Activated T-helper 2 cell treated with anti-CD3 and anti-CD28 coated beads, Interferon-gamma antibody, Interleukin-2, Interleukin-4, amounts not matched to agents 10 μg/mL and 5 μg/mL and 100 μg/mL, durations not matched to agents 14 hours and 24 hours and 36 hours (primary cell): Measurements from ENCODE around the gene B3GNT7. TPM values are rescaled to one million over a fixed set of nuclear protein-coding genes. Genes with fewer than 3 reads are reported as not detected.

Source experiments
- DNase-seq: peaks from one replicate; pipeline ENCODE4 v3.0.0; 2021; ENCODE audit warnings: low spot score
- H3K27ac Mint-ChIP-seq: one replicate; pipeline ENCODE4 v1.8.0; 2021; ENCODE audit warnings: mixed read lengths
- H3K27me3 Mint-ChIP-seq: one replicate; pipeline ENCODE4 v1.8.0; 2021; ENCODE audit warnings: low read depth, mixed read lengths
- H3K36me3 Mint-ChIP-seq: one replicate; pipeline ENCODE4 v1.8.0; 2021; ENCODE audit warnings: low read depth, mixed read lengths
- H3K4me1 Mint-ChIP-seq: one replicate; pipeline ENCODE4 v1.8.0; 2021; ENCODE audit warnings: low read depth, mixed read lengths
- H3K4me3 Mint-ChIP-seq: one replicate; pipeline ENCODE4 v1.8.0; 2021; ENCODE audit warnings: low read depth, mild to moderate bottlenecking, moderate library complexity, mixed read lengths
- H3K9me3 Mint-ChIP-seq: one replicate; pipeline ENCODE4 v1.8.0; 2021; ENCODE audit warnings: mixed read lengths
- intact Hi-C: fragments of 100-400 bp; cut with micrococcal nuclease; formaldehyde crosslinking; loops from one replicate; pipeline ENCODE4 v1.15.1; 2023
- total RNA-seq: library from RNA; stranded (reverse); gene quantifications from 2 replicates; pipeline ENCODE4 v1.2.3, GENCODE V29; 2022

B3GNT7 gene
- total RNA-seq, 1 donor from 2014 or later: 0.09 TPM

DNA sequence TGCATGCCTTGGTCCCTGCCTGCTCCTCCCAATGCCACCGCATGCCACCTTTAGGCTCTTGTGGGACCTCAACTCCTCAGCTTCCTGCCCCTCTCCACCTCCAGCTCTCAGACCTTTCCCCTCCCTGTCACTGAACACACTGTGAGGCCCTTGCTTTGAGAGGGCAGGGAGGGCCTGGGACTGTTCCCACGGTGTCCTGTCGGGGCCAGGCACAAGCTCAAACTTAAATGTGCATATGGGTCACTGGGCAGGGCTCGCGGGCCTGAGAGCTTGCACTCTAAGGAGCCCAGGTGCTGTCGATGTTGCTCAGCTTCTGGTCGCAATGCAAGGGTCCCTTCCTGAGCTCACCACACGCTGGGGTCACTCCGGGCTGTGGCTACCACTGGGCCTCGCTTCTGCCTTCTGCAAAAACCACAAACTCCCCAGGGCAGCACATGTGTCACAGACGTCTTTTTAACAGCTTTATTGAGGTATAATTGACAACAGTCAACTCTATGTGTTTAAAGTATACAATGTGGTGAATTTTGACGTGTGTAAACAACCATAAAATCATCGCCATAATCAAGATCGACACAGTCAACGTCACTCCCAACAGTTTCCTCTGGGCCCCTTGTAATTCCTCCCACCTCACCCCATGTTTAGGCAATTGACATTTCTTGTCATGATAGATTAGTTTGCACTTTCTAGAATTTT is 11.9 kb upstream of the B3GNT7 start:
- Mint-ChIP-seq H3K27ac (no peak overlapping the region), H3K36me3 (no peaks in the 10 kb centered on the region), H3K4me1 (no peaks in the 10 kb centered on the region), H3K9me3 (peaks cover 14% of the 10 kb centered on the region), H3K27me3 (peaks cover 2% of the 10 kb centered on the region), H3K4me3 (no peak overlapping the region)
- intact Hi-C loops: no loop called here
- DNase-seq: no peak

DNA sequence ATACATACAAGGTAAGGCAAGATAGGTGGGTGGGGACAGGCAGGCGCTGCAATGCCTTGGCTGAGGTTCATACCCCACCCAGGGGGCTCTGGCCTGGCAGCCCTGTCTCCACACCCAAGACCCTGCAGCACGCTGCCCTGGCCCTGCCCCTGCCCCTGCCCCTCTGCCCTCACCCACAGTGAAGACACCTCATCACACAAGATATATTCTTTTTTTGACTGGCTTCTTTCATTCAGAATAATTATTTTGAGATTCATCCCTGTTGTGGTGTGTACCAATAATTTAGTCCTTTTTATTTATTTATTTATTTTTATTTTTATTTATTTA is 11.4 kb upstream of the B3GNT7 start:
- Mint-ChIP-seq H3K36me3 (no peaks in the 10 kb centered on the region), H3K4me3 (no peak overlapping the region), H3K27ac (no peak overlapping the region), H3K27me3 (peaks cover 2% of the 10 kb centered on the region), H3K4me1 (no peaks in the 10 kb centered on the region), H3K9me3 (peaks cover 14% of the 10 kb centered on the region)
- intact Hi-C loops: no loop called here
- no peak for DNase-seq

DNA sequence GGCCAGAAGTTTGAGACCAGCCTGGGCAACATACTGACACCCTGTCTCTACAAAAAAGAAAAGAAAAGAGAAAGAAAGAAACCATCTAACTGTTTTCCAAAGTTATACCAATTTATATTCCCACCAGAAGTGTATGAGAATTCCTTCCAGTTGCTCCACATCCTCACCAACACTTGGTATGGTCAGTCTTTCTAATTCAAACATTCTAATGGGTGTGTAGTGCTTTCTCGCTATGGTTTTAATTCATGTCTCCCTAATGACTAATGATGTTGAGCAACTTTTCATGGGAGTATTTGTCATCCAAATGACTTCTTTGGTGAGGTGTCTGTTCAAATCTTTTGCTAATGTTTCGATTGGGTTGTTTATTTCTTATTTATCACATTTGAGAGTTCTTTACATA is 10.5 kb upstream of the B3GNT7 start:
- H3K4me1 Mint-ChIP-seq: no peaks in the 10 kb centered on the region
- intact Hi-C loops: no loop called here
- no peaks in the 10 kb centered on the region for H3K36me3 Mint-ChIP-seq
- H3K9me3 Mint-ChIP-seq: peaks cover 14% of the 10 kb centered on the region
- H3K27ac Mint-ChIP-seq: no peak overlapping the region
- H3K4me3 Mint-ChIP-seq: no peak overlapping the region
- no peak for DNase-seq
- peaks cover 2% of the 10 kb centered on the region for H3K27me3 Mint-ChIP-seq

DNA sequence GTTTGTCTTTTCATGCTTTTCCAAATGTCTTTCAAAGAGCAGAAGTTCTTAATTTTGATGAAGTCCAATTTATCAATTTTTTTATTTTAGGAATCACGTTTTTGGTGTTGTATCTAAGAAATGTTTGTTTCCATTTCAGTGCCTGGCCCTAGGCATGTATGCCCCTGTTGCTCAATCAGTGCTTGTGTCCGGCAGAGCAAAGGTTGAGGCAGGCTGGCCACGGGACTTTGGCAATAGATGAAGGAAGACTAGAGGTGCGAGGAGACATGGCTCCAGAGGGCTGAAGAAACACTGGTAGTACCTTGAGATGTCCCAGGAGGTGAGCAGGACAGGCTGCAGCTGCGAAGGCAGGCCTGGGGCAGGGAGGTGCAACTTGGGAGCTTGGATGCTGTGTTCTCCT is 10.1 kb upstream of the B3GNT7 start:
- Mint-ChIP-seq H3K4me3 (no peak overlapping the region), H3K27ac (no peak overlapping the region)

DNA sequence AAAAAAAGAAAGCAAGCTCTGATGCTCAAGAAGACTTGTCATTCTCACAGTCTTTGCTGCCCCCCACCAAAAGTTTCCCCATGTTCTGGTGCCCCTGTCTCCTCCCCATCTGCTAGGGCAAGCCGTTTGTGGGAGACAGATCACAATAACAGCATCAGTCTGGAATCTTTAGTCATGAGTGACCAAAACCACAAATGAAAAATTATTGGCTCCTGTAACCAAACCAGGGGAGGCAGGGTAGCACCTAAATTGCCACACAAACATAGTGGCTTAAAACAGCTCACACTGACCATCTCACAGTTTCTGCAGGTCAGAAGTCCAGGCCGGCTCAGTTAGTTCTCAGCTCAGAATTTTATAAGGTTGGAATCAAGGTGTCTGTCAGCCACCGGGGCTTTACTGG is 9.1 kb upstream of the B3GNT7 start:
- no peaks in the 10 kb centered on the region for H3K36me3 Mint-ChIP-seq
- no peak overlapping the region for H3K27ac Mint-ChIP-seq
- H3K4me3 Mint-ChIP-seq: no peak overlapping the region
- no peaks in the 10 kb centered on the region for H3K4me1 Mint-ChIP-seq
- peaks cover 2% of the 10 kb centered on the region for H3K27me3 Mint-ChIP-seq
- peaks cover 14% of the 10 kb centered on the region for H3K9me3 Mint-ChIP-seq
- intact Hi-C loops: no loop called here
- DNase-seq: no peak

More for the DNA sequence above, 10.1 kb upstream of the B3GNT7 start:
- intact Hi-C loops: no loop called here
- Mint-ChIP-seq H3K4me1 (no peaks in the 10 kb centered on the region), H3K27me3 (peaks cover 2% of the 10 kb centered on the region), H3K9me3 (peaks cover 14% of the 10 kb centered on the region), H3K36me3 (no peaks in the 10 kb centered on the region)
- DNase-seq: no peak

DNA sequence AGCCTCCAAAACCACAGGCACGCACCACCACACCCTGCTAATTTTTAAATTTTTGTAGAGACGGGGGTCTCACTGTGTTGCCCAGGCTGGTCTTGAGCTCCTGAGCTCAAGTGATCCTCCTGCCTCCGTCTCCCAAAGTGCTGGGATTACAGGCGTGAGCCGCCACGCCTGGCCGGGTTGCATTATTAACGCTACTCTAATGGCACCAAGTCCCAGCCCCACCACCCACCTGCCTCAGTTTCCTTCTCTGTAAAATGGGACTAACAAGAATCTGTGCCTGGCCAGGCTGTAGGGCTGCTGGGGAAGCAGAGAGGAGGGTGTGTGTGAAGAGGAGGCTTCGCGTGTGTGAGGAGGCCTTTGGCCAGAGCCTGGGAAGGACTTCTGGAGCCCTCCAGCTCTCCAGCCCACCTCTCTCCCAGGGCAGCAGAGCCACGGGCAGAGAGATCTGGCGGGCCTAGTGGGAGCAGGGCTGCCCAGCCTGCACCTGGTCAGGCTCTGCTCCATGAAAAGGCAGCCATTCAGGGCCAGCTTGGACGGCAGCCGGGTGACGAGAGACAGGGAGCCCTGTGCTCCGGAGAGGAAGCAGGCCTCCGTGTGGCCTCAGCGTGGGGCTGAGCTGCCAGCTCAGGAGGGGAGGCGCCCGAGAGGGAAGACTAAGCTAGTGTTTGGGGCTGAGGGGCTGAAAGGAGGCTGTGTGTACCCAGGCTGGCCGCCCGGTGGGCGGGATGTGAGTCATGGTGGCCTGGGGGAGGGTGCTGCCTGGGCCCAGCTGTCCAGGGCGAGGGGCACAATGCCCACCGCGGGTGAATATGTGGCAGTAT is 7.4 kb upstream of the B3GNT7 start:
- Mint-ChIP-seq H3K4me1 (peaks cover under 1% of the 10 kb centered on the region), H3K36me3 (no peaks in the 10 kb centered on the region), H3K4me3 (no peak overlapping the region), H3K9me3 (peaks cover 14% of the 10 kb centered on the region), H3K27me3 (peaks cover 2% of the 10 kb centered on the region), H3K27ac (no peak overlapping the region)
- intact Hi-C loops: no loop called here
- DNase-seq: no peak

DNA sequence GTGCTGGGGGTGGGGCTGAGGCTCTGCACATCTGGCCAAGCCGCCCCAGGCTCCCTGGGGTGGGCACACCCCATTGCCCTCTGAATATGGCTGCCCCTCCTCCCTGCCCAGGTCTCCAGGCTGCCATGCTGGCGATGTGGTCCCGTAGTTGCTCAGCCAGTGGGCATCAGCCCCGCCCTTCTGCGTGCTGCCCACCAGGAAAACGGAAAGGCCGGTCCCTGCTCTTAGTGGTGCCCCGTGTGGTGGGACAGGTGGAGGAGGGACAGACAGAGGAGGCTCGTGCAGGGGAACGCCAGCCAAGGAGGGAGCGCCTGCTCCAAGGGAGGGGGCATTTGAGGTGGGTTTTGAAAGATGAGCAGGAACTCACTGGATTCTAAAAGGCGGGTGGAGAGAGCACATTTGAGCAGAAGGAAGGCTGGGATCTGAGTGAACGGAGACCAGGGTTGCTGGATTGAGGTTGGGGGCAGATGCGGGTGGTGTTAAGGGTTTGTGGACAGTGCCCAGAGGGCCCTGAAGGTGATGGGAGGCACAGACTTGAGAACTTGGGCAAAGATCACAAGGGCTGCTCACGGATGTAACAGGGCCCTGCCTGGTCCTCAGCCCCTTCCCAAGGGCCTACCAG is 6.7 kb upstream of the B3GNT7 start:
- Mint-ChIP-seq H3K4me1 (peaks cover 8% of the 10 kb centered on the region), H3K27me3 (peaks cover 4% of the 10 kb centered on the region), H3K36me3 (no peaks in the 10 kb centered on the region), H3K27ac (no peak overlapping the region), H3K4me3 (no peak overlapping the region), H3K9me3 (peaks cover 14% of the 10 kb centered on the region)
- no peak for DNase-seq
- intact Hi-C loops: no loop called here

DNA sequence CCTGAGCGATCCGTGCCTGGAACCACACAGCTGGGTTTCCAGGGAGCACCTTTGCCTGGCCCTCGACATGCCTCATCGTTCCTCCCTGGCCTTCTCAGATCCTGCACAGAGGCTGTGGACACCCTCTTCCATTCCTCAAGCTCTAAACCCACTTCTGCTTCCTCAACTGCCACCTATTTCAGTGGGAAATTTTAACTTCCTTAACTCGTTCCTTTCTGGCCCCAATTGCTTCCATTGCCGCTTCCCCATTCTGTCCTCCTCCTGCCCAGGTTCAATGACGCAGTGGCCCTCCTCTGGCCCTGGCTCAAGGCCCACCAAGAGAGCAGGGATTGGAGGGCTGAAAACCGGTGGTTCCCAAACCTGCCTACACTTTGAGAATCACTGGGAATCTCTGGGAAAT is 4.8 kb upstream of the B3GNT7 start:
- Mint-ChIP-seq H3K4me1 (peaks cover 8% of the 10 kb centered on the region), H3K36me3 (no peaks in the 10 kb centered on the region), H3K4me3 (no peak overlapping the region), H3K9me3 (peaks cover 4% of the 10 kb centered on the region), H3K27me3 (peaks cover 12% of the 10 kb centered on the region), H3K27ac (no peak overlapping the region)
- no peak for DNase-seq
- intact Hi-C loops: no loop called here

DNA sequence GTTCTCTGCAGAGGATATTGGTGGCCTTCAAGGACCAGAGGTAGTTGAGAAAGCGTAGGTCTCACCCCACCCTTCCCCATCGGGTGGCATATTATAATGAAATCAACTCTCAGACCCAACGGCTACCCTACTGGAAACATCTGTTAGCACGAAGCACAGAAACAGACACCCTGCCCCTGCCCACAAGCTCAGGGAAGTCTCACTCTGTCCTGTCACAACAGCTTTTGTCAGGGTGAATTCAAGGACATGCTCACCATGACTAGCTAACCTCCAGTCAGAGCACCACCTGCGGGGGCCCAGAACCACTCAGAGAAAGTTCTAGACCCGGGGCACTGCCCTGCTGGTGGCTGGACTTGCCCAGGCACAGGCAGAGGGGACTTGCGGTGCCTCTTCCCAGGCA is 3.5 kb upstream of the B3GNT7 start:
- Mint-ChIP-seq H3K27ac (no peak overlapping the region), H3K9me3 (no peaks in the 10 kb centered on the region), H3K4me1 (peaks cover 8% of the 10 kb centered on the region), H3K36me3 (no peaks in the 10 kb centered on the region), H3K27me3 (peaks cover 16% of the 10 kb centered on the region), H3K4me3 (no peak overlapping the region)
- no peak for DNase-seq
- intact Hi-C loops: no loop called here

DNA sequence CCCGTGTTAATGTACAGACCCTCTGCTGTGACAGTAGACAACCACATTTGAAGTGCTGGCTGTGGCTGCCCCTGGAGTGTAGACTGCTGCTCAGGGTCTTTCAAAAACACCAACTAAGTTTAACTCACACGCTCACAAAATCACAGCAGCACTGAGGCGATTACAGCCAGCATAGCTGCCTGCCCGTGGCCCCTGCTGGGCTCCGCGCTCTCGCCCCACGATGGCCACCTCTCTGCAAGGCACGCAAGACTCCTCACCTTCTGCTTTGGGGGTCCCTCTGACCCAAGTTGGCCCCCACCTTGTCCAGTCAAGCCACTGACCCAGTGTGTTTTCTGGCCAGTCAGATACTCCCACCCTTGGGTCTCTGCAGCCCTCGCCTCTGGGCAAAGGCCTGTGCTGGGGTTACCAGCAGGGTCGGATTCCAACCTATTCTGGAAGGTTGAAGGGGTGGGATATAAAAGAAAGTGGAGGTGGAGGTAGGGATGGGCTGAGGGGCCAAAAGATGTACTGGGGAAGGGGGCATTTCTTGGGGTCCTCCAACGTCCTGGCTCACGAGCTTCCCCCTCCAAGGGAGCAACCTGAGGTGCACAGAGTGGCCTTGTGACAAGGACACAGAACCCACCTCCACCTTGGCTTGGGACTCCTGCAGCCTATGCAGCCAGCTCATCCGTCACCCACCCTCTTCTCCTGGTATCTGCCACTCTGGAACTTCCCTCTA is 2.9 kb upstream of the B3GNT7 start:
- intact Hi-C loops: no loop called here
- no peaks in the 10 kb centered on the region for H3K36me3 Mint-ChIP-seq
- no peaks in the 10 kb centered on the region for H3K9me3 Mint-ChIP-seq
- H3K4me1 Mint-ChIP-seq: peaks cover 8% of the 10 kb centered on the region
- H3K4me3 Mint-ChIP-seq: no peak overlapping the region
- H3K27ac Mint-ChIP-seq: no peak overlapping the region
- no peak for DNase-seq
- peaks cover 20% of the 10 kb centered on the region for H3K27me3 Mint-ChIP-seq

DNA sequence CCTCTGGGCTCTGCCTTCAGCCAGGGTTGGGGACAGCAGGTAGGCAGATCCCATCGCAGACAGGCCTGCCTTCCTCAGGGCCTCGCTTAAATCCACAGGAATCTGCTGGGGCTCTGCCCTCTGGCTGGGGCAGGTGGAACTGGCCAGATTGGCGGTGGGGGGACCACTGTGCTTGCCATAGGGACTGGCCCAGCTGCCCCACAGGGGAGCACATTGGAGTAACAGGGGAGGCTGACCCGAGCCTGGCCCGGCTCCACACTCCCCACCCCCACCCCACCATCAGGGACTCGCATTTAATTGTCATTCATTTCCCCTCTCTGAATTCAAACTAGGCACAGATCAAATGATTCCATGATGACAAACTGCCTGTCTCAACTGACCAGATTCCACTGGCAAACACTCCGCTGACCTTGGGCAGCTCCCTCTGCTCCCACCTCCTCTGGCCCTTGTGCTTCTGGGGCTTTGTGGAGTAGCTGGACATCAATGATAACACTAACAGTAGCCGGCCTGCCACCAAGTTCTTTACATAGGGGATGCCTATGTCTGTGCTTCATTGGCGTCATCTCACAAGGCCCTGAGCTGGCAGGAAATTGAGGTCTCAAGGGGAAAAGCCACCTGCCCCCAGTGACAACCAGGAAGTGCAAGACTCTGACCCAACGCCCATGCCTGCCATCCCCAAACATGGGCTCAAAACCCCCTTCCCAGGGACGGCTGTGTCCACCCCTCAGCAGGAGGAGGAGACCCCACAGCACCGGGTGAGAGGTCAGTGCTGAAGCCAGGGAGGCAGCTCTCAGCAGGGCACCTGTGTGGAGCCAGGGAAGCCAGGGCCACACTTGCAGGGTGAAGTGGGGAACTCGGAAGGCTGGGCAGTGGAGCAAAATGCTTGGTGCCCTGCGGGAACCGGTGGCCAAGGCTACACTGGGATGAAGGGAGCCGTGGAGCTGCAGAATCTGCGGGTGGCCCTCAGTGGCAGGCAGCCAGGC is 2.1 kb upstream of the B3GNT7 start:
- no peak for DNase-seq
- H3K36me3 Mint-ChIP-seq: no peaks in the 10 kb centered on the region
- intact Hi-C loops: no loop called here
- H3K4me3 Mint-ChIP-seq: no peak overlapping the region
- peaks cover 21% of the 10 kb centered on the region for H3K27me3 Mint-ChIP-seq
- peaks cover 8% of the 10 kb centered on the region for H3K4me1 Mint-ChIP-seq
- H3K27ac Mint-ChIP-seq: peak overlapping the region; percentile 71
- H3K9me3 Mint-ChIP-seq: no peaks in the 10 kb centered on the region
